Liver (tissue), 9 donors: Measurements from ENCODE around the gene ABCC11. TPM values are rescaled to one million over a fixed set of nuclear protein-coding genes. Genes with fewer than 3 reads are reported as not detected.

Experiments
- DNase-seq: peaks from one replicate; pipeline ENCODE4 v3.0.0-alpha.2; 2017; ENCODE audit warnings: low spot score
- H3K27ac ChIP-seq, 2 donors: one replicate each; pipeline ENCODE4 v1.7.0; 2013; ENCODE audit warnings: inconsistent platforms in 2 of 2, low read length in 2 of 2, control low read depth in 1 of 2, low read depth in 1 of 2, mild to moderate bottlenecking in 1 of 2
- H3K27me3 ChIP-seq, 4 donors: one replicate each; pipeline versions ENCODE4 v1.6.1 to v1.7.0; 2013; ENCODE audit warnings: low read length in 3 of 4, inconsistent platforms in 1 of 4, mild to moderate bottlenecking in 1 of 4, moderate library complexity in 1 of 4; ENCODE audit not compliant: control insufficient read depth in 4 of 4, insufficient read depth in 4 of 4
- H3K36me3 ChIP-seq, 4 donors: one replicate each; pipeline versions ENCODE4 v1.6.1 to v1.7.0; 2013; ENCODE audit warnings: low read length in 3 of 4, mild to moderate bottlenecking in 3 of 4, low read depth in 1 of 4, moderate library complexity in 1 of 4; ENCODE audit not compliant: control insufficient read depth in 4 of 4, insufficient read depth in 3 of 4
- H3K4me1 ChIP-seq, 4 donors: one replicate each; pipeline versions ENCODE4 v1.6.1 to v1.7.0; 2013; ENCODE audit warnings: low read length in 3 of 4, mild to moderate bottlenecking in 3 of 4, moderate library complexity in 1 of 4; ENCODE audit not compliant: control insufficient read depth in 4 of 4, insufficient read depth in 4 of 4
- H3K4me3 ChIP-seq, 3 donors: one replicate each; pipeline versions ENCODE4 v1.6.1 to v1.7.0; 2013; ENCODE audit warnings: low read length in 3 of 3, control low read depth in 1 of 3, low read depth in 1 of 3, mild to moderate bottlenecking in 1 of 3
- H3K9ac ChIP-seq, 2 donors: one replicate each; pipeline ENCODE4 v1.7.0; 2013; ENCODE audit warnings: low read length in 2 of 2, mild to moderate bottlenecking in 2 of 2, moderate library complexity in 2 of 2, control low read depth in 1 of 2, low read depth in 1 of 2
- H3K9me3 ChIP-seq, 4 donors: one replicate each; pipeline versions ENCODE4 v1.6.1 to v1.7.0; 2013; ENCODE audit warnings: low read length in 3 of 4; ENCODE audit not compliant: control insufficient read depth in 4 of 4
- EGR1 ChIP-seq, 2 donors: IDR thresholded peaks; 2 replicates each; pipeline ENCODE4 v1.6.1; 2016 to 2018; ENCODE audit warnings: antibody characterized with exemption in 2 of 2, low read depth in 2 of 2
- FOXA1 ChIP-seq: IDR thresholded peaks from 2 replicates; pipeline ENCODE4 v1.6.1; 2016; ENCODE audit warnings: antibody characterized with exemption
- FOXA2 ChIP-seq: IDR thresholded peaks from 2 replicates; pipeline ENCODE4 v1.6.1; 2016; ENCODE audit warnings: antibody characterized with exemption
- GABPA ChIP-seq, 2 donors: IDR thresholded peaks in 1 of 2; conservative IDR thresholded peaks in 1 of 2; 2 replicates each; pipeline ENCODE4 v1.6.1; 2016; ENCODE audit warnings: antibody characterized with exemption in 2 of 2, mild to moderate bottlenecking in 1 of 2, moderate library complexity in 1 of 2
- HNF4A ChIP-seq, 2 donors: conservative IDR thresholded peaks; 2 replicates each; pipeline ENCODE4 v1.6.1; 2016; ENCODE audit warnings: antibody characterized with exemption in 2 of 2, mild to moderate bottlenecking in 2 of 2
- HNF4G ChIP-seq: IDR thresholded peaks from 2 replicates; pipeline ENCODE4 v1.6.1; 2016; ENCODE audit warnings: antibody characterized with exemption
- JUND ChIP-seq, 2 donors: IDR thresholded peaks; 2 replicates each; pipeline ENCODE4 v1.6.1; 2016; ENCODE audit warnings: antibody characterized with exemption in 2 of 2
- NR2F2 ChIP-seq: IDR thresholded peaks from 2 replicates; pipeline ENCODE4 v1.6.1; 2016; ENCODE audit warnings: antibody characterized with exemption
- RAD21 ChIP-seq, 2 donors: IDR thresholded peaks; 2 replicates each; pipeline ENCODE4 v1.6.1; 2016; ENCODE audit warnings: antibody characterized with exemption in 2 of 2, mild to moderate bottlenecking in 2 of 2
- RXRA ChIP-seq, 2 donors: IDR thresholded peaks; 2 replicates each; pipeline ENCODE4 v1.6.1; 2017 to 2018; ENCODE audit warnings: antibody characterized with exemption in 2 of 2, mild to moderate bottlenecking in 1 of 2
- SP1 ChIP-seq: IDR thresholded peaks from 2 replicates; pipeline ENCODE4 v1.6.1; 2018; ENCODE audit warnings: antibody characterized with exemption, mild to moderate bottlenecking
- TAF1 ChIP-seq: conservative IDR thresholded peaks from 2 replicates; pipeline ENCODE4 v1.6.1; 2016; ENCODE audit warnings: antibody characterized with exemption, mild to moderate bottlenecking
- YY1 ChIP-seq: IDR thresholded peaks from 2 replicates; pipeline ENCODE4 v1.6.1; 2016; ENCODE audit warnings: antibody characterized with exemption, mild to moderate bottlenecking
- WGBS: extraction: QIAGEN DNeasy Blood & Tissue Kit; methylation state at CpG from one replicate; pipeline ENCODE4 v1.1.7; 2013; 5-methylcytosine and 5-hydroxymethylcytosine counted together
- polyA plus RNA-seq, 2 donors: library from polyadenylated mRNA; stranded (reverse) in 1 of 2; unstranded in 1 of 2; fragments of 200-250 nt in 1 of 2; fragments of >200 nt in 1 of 2; fragmentation: Nextera tagmentation in 1 of 2; extraction: Ambion mirVana in 1 of 2; gene quantifications; one replicate each; pipeline versions ENCODE4 v1.2.1 to v1.2.3, GENCODE V29; 2013 to 2015
- total RNA-seq, 2 donors: library from RNA; depleted of rRNA; stranded (reverse); fragments of >200 nt; gene quantifications; one replicate each; pipeline ENCODE4 v1.2.3, GENCODE V29; 2014
- TF ChIP-seq, protein P1 (sequence below): IDR thresholded peaks from 2 replicates; pipeline ENCODE4 v1.6.1; 2016; ENCODE audit warnings: antibody characterized with exemption
- TF ChIP-seq, protein P2 (sequence below): IDR thresholded peaks from 2 replicates; pipeline ENCODE4 v1.6.1; 2016; ENCODE audit warnings: antibody characterized with exemption
- TF ChIP-seq, protein P3 (sequence below): IDR thresholded peaks from 2 replicates; pipeline ENCODE4 v1.6.1; 2016; ENCODE audit warnings: antibody characterized with exemption, mild to moderate bottlenecking
- TF ChIP-seq, protein P4 (sequence below): IDR thresholded peaks from 2 replicates; pipeline ENCODE4 v1.6.1; 2016; ENCODE audit warnings: antibody characterized with exemption
- TF ChIP-seq, protein P5 (sequence below): fragments of 150-350 bp; IDR thresholded peaks from 2 replicates; pipeline ENCODE4 v1.5.1; 2017; ENCODE audit warnings: improper control_type of control experiment, low read depth, low read length; ENCODE audit not compliant: missing input control
- donor health status: healthy.
- donor health status: healthy.
- donor health status: healthy.
- donor health status: healthy.
- donor health status: healthy.

The ABCC11 gene
- total and polyA plus RNA-seq, 4 donors: 1.4 to 22.3 (median 2.7) TPM

DNA sequence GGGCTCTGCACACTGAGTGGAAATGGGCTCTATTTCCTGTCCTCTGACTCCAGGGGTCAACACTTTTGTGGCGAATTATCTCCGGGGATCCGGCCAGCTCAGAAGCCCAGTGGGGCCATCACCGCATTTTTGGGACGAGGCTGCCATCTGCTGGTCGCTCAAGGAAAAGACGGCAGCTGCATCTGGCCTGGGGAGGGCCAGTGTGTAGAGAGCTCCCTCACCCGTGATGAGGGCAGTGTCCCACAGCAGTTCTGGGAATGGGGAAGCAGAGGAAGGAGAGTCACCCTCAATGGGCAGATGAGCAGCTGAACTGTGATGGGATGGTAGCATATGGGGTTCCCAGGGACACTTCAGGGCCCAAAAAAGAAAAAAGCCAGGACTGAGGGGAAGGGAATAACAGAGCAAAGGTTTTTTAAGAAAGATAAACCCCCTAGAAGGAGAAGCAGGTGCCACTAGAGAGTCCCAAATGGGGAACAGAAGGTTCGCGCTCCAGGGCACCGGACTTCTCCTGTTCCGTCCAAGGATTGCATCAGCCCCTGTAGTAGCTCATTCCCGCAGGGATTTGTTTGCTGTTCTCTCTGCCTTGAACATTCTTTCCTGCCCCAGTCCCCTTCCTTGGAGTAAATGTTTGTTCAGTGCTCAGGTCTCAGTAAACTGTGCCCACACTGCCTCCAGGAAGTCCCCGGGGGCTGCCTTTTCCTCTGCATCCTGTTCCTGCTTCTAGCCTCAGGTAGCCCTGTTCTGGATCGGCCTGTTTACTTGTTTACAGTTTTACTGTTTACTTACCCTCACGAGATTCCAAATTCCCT lies 82.2 kb downstream of the ABCC11 start:
- WGBS: 10% methylated on average over 16 of the region's 16 CpGs
- Histone ChIP-seq H3K9me3 (no peaks in the 10 kb centered on the region), H3K36me3 (no peaks in the 10 kb centered on the region), H3K4me1 (peaks cover 3 to 18% (median 14%) of the 10 kb centered on the region in 4 donors), H3K27ac (peak overlapping the region; percentile 45 to 80), H3K9ac (no peak overlapping the region), H3K4me3 (no peak overlapping the region), H3K27me3 (no peaks in the 10 kb centered on the region)
- TF ChIP-seq HNF4G: no peak
- TF ChIP-seq TAF1: peak; percentile 61
- TF ChIP-seq, protein P1, sequence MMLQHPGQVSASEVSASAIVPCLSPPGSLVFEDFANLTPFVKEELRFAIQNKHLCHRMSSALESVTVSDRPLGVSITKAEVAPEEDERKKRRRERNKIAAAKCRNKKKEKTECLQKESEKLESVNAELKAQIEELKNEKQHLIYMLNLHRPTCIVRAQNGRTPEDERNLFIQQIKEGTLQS: peak; percentile 89
- peak; percentile 52 to 80 for TF ChIP-seq RXRA (IDR thresholded peaks at IDR 0.05)
- peak; percentile 74 to 76 for TF ChIP-seq HNF4A (conservative IDR thresholded peaks at IDR 0.05)
- TF ChIP-seq, protein P2, sequence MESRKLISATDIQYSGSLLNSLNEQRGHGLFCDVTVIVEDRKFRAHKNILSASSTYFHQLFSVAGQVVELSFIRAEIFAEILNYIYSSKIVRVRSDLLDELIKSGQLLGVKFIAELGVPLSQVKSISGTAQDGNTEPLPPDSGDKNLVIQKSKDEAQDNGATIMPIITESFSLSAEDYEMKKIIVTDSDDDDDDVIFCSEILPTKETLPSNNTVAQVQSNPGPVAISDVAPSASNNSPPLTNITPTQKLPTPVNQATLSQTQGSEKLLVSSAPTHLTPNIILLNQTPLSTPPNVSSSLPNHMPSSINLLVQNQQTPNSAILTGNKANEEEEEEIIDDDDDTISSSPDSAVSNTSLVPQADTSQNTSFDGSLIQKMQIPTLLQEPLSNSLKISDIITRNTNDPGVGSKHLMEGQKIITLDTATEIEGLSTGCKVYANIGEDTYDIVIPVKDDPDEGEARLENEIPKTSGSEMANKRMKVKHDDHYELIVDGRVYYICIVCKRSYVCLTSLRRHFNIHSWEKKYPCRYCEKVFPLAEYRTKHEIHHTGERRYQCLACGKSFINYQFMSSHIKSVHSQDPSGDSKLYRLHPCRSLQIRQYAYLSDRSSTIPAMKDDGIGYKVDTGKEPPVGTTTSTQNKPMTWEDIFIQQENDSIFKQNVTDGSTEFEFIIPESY: peak; percentile 68
- TF ChIP-seq, protein P3, sequence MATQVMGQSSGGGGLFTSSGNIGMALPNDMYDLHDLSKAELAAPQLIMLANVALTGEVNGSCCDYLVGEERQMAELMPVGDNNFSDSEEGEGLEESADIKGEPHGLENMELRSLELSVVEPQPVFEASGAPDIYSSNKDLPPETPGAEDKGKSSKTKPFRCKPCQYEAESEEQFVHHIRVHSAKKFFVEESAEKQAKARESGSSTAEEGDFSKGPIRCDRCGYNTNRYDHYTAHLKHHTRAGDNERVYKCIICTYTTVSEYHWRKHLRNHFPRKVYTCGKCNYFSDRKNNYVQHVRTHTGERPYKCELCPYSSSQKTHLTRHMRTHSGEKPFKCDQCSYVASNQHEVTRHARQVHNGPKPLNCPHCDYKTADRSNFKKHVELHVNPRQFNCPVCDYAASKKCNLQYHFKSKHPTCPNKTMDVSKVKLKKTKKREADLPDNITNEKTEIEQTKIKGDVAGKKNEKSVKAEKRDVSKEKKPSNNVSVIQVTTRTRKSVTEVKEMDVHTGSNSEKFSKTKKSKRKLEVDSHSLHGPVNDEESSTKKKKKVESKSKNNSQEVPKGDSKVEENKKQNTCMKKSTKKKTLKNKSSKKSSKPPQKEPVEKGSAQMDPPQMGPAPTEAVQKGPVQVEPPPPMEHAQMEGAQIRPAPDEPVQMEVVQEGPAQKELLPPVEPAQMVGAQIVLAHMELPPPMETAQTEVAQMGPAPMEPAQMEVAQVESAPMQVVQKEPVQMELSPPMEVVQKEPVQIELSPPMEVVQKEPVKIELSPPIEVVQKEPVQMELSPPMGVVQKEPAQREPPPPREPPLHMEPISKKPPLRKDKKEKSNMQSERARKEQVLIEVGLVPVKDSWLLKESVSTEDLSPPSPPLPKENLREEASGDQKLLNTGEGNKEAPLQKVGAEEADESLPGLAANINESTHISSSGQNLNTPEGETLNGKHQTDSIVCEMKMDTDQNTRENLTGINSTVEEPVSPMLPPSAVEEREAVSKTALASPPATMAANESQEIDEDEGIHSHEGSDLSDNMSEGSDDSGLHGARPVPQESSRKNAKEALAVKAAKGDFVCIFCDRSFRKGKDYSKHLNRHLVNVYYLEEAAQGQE: no peak
- peak; percentile 86 for TF ChIP-seq SP1
- TF ChIP-seq FOXA1: peak; percentile 49
- TF ChIP-seq YY1: peak; percentile 50
- TF ChIP-seq NR2F2: peak; percentile 44
- TF ChIP-seq, protein P4, sequence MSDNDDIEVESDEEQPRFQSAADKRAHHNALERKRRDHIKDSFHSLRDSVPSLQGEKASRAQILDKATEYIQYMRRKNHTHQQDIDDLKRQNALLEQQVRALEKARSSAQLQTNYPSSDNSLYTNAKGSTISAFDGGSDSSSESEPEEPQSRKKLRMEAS: peak; percentile 77
- peak; percentile 46 for TF ChIP-seq FOXA2
- TF ChIP-seq EGR1 (IDR thresholded peaks at IDR 0.05; ENCODE audit: low read depth in 2 of 2): no peak
- peak in 1 of 2 donors; percentile 23 for TF ChIP-seq GABPA (IDR thresholded peaks at IDR 0.05 in 1 of 2, conservative IDR thresholded peaks at IDR 0.05 in 1 of 2)
- TF ChIP-seq, protein P5, sequence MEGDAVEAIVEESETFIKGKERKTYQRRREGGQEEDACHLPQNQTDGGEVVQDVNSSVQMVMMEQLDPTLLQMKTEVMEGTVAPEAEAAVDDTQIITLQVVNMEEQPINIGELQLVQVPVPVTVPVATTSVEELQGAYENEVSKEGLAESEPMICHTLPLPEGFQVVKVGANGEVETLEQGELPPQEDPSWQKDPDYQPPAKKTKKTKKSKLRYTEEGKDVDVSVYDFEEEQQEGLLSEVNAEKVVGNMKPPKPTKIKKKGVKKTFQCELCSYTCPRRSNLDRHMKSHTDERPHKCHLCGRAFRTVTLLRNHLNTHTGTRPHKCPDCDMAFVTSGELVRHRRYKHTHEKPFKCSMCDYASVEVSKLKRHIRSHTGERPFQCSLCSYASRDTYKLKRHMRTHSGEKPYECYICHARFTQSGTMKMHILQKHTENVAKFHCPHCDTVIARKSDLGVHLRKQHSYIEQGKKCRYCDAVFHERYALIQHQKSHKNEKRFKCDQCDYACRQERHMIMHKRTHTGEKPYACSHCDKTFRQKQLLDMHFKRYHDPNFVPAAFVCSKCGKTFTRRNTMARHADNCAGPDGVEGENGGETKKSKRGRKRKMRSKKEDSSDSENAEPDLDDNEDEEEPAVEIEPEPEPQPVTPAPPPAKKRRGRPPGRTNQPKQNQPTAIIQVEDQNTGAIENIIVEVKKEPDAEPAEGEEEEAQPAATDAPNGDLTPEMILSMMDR: peak; percentile 90
- TF ChIP-seq RAD21 (IDR thresholded peaks at IDR 0.05): peak; percentile 92 to 93
- TF ChIP-seq JUND (IDR thresholded peaks at IDR 0.05): peak; percentile 75 to 83
- peak; percentile 80 for DNase-seq
